ENCODE results near the gene NEK10.

DNA sequence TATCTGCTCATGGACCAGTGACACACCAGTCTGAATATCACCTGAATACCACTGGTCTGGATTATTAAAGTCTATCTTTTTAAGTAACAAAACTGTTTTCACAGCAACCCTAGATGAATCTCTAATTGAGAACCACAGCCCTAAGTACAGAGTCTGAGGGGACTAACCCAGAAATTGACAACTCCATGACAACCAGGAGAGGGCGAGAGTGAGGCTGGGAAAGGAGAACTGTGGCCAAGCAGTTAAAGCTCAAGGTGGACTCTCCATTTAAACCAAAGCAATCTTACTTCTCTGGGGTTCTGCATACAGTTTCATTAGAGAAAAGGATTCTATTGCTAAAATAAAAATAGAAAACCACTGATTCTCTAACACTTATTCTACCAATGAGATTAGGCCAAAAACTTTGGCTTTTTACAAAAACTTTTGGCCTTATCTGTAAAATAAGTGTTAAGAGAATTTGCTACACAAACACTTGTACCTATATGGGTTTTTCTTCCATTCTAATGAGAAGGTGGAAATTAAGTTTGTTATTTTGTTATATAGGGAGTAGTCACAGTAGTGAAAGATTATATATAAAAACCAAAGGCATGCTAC is 11.4 kb downstream of the NEK10 start:
- TF ChIP-seq, protein P1, sequence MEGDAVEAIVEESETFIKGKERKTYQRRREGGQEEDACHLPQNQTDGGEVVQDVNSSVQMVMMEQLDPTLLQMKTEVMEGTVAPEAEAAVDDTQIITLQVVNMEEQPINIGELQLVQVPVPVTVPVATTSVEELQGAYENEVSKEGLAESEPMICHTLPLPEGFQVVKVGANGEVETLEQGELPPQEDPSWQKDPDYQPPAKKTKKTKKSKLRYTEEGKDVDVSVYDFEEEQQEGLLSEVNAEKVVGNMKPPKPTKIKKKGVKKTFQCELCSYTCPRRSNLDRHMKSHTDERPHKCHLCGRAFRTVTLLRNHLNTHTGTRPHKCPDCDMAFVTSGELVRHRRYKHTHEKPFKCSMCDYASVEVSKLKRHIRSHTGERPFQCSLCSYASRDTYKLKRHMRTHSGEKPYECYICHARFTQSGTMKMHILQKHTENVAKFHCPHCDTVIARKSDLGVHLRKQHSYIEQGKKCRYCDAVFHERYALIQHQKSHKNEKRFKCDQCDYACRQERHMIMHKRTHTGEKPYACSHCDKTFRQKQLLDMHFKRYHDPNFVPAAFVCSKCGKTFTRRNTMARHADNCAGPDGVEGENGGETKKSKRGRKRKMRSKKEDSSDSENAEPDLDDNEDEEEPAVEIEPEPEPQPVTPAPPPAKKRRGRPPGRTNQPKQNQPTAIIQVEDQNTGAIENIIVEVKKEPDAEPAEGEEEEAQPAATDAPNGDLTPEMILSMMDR (IDR thresholded peaks at IDR 0.05), result peak; percentile 21 to 54 (median 38)
- TF ChIP-seq POLR2A (IDR thresholded peaks at IDR 0.05), result no peak
